Esophagus squamous epithelium (tissue), 5 donors: Measurements from ENCODE around the gene SBF1. TPM values are rescaled to one million over a fixed set of nuclear protein-coding genes. Genes with fewer than 3 reads are reported as not detected.

Source experiments
- DNase-seq: peaks from one replicate; lab custom pipeline; 2025; lab: John Stamatoyannopoulos, UW
- H3K27ac ChIP-seq, 4 donors: fragments of 200-600 bp; sonication (generic); one replicate each; pipeline ENCODE4 v1.5.1; 2016 to 2019; ENCODE audit warnings: mild to moderate bottlenecking in 1 of 4
- H3K27me3 ChIP-seq, 4 donors: fragments of 200-600 bp; sonication (generic); 1 replicate in 3 of 4; 2 replicates in 1 of 4; pipeline versions ENCODE4 v1.5.1 to v1.6.0; 2017 to 2021; ENCODE audit warnings: antibody characterized with exemption in 1 of 4
- H3K36me3 ChIP-seq, 3 donors: fragments of 200-600 bp; sonication (generic); one replicate each; pipeline ENCODE4 v1.5.1; 2016 to 2019
- H3K4me1 ChIP-seq, 3 donors: fragments of 200-600 bp; sonication (generic); one replicate each; pipeline ENCODE4 v1.5.1; 2017 to 2019
- H3K4me3 ChIP-seq, 4 donors: fragments of 200-600 bp; sonication (generic); 1 replicate in 3 of 4; 2 replicates in 1 of 4; pipeline ENCODE4 v1.5.1; 2016 to 2019; ENCODE audit warnings: mild to moderate bottlenecking in 2 of 4, moderate library complexity in 1 of 4
- H3K9me3 ChIP-seq, 3 donors: fragments of 200-600 bp; sonication (generic); one replicate each; pipeline ENCODE4 v1.5.1; 2016 to 2019
- POLR2A ChIP-seq, 4 donors: fragments of 450-650 bp; IDR thresholded peaks; one replicate each; pipeline ENCODE4 v1.6.1; 2017; ENCODE audit warnings: antibody characterized with exemption in 4 of 4, mild to moderate bottlenecking in 4 of 4, moderate library complexity in 3 of 4
- WGBS, 2 donors: methylation state at CpG; one replicate each; pipeline ENCODE4 v1.1.5; 2018; 5-methylcytosine and 5-hydroxymethylcytosine counted together
- intact Hi-C: fragments of 100-400 bp; cut with DNase I; formaldehyde crosslinking; loops from one replicate; pipeline ENCODE4 v1.15.0; 2022
- total RNA-seq, 4 donors: library from RNA; depleted of rRNA; stranded (reverse); fragments of >200 nt; gene quantifications; one replicate each; pipeline ENCODE4 v1.1.0, GENCODE V29; 2016
- TF ChIP-seq, protein P1 (sequence below), 6 experiments: fragments of 450-650 bp in 4 of 6; fragments of 200-600 bp in 2 of 6; sonication (generic) in 2 of 6; IDR thresholded peaks; one replicate each; pipeline ENCODE4 v1.5.1; 2016 to 2019; ENCODE audit warnings: antibody characterized with exemption in 6 of 6, mild to moderate bottlenecking in 4 of 6, moderate library complexity in 4 of 6
- donor health status: DM: yes; HTN: yes; CAD: no.

SBF1 gene
- total RNA-seq, 4 donors from 2014 or later = 38.3 to 92.0 (median 63.4) TPM

DNA sequence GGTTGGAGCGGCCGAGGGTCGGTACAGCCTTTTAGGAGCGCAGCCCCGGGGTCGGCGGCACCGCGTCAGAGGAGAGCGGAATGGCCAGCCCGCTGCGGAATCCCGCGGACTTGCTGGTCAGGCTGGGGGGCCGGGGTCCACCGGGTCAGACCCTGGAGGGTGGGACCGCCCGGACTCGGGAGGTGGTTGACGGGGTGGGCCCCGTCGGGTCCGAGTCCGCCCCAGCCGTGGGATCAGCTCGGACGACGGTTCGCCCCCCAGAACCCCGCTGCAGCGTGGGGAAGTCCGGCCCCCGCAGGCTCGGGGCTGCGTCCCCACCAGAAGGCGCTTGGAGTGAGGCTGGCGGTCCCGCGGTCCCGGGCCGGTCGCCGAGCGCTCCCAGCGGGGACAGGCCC lies 6.2 kb upstream of the SBF1 start:
- intact Hi-C loops = no loop called here
- Histone ChIP-seq H3K4me3 (peak overlapping the region; percentile 39 to 65 (median 50)), H3K27ac (no peak overlapping the region), H3K27me3 (peaks cover 0 to 76% (median 6%) of the 10 kb centered on the region in 4 donors), H3K9me3 (no peaks in the 10 kb centered on the region), H3K4me1 (peaks cover 5 to 30% (median 7%) of the 10 kb centered on the region in 3 donors), H3K36me3 (no peaks in the 10 kb centered on the region)
- WGBS, 2 donors = 48% methylated on average over 5 of the region's 45 CpGs; no CpG with 5 or more reads in 1 of the 2 donors
- TF ChIP-seq POLR2A (IDR thresholded peaks at IDR 0.05) = no peak
- TF ChIP-seq, protein P1, sequence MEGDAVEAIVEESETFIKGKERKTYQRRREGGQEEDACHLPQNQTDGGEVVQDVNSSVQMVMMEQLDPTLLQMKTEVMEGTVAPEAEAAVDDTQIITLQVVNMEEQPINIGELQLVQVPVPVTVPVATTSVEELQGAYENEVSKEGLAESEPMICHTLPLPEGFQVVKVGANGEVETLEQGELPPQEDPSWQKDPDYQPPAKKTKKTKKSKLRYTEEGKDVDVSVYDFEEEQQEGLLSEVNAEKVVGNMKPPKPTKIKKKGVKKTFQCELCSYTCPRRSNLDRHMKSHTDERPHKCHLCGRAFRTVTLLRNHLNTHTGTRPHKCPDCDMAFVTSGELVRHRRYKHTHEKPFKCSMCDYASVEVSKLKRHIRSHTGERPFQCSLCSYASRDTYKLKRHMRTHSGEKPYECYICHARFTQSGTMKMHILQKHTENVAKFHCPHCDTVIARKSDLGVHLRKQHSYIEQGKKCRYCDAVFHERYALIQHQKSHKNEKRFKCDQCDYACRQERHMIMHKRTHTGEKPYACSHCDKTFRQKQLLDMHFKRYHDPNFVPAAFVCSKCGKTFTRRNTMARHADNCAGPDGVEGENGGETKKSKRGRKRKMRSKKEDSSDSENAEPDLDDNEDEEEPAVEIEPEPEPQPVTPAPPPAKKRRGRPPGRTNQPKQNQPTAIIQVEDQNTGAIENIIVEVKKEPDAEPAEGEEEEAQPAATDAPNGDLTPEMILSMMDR (IDR thresholded peaks at IDR 0.05) = no peak
- no peak for DNase-seq

DNA sequence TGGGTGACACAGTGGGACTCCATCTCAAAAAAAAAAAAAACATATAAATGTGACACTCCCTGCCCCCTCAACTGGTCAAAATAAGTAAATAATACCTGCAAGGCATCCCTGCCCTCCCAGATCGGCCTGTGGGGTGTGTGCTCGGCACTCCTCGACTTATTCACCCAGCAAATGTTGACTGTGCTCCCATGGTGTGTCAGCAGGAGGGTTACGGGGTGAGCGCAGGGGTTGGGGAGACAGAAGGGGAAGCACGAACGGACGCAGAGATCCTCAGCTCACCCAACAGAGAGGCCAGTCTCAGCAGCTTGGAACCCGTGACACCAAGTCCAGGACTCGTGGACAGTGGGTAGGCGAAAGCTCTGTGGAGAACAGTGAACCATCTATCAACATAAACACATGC lies 4.9 kb upstream of the SBF1 start:
- TF ChIP-seq, protein P1 (IDR thresholded peaks at IDR 0.05) = no peak
- TF ChIP-seq POLR2A (IDR thresholded peaks at IDR 0.05) = no peak
- WGBS, 2 donors = 58 to 63% methylated on average over 11 of the region's 11 CpGs
- H3K4me1 ChIP-seq = peaks cover 12 to 37% (median 14%) of the 10 kb centered on the region in 3 donors
- no peaks in the 10 kb centered on the region for H3K9me3 ChIP-seq
- H3K27me3 ChIP-seq = peaks cover 0 to 63% (median 6%) of the 10 kb centered on the region in 4 donors
- DNase-seq = no peak
- H3K4me3 ChIP-seq = no peak overlapping the region
- H3K36me3 ChIP-seq = no peaks in the 10 kb centered on the region
- H3K27ac ChIP-seq = no peak overlapping the region
- intact Hi-C loops = no loop called here

DNA sequence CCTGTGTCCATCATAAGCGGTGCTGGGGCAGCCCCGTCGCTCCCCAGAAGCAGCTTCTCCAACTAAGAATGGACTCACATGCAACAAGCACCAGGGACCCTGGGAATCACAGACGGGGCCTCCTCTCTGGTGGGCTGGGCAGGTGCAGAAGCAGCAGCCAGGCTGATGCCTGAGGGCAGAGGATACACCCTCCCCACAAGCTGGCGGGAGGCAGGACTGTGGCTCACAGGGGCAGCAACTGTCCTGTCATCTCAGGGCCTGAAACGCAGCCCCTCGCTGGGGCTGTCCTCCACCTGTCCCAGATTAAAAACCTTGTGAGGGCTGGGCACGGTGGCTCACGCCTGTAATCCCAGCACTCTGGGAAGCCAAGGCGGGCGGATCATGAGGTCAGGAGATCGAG lies 3.1 kb upstream of the SBF1 start:
- no peaks in the 10 kb centered on the region for H3K36me3 ChIP-seq
- TF ChIP-seq, protein P1 (IDR thresholded peaks at IDR 0.05) = no peak
- H3K4me3 ChIP-seq = no peak overlapping the region
- WGBS, 2 donors = 88% methylated on average over 10 of the region's 12 CpGs; no CpG with 5 or more reads in 1 of the 2 donors
- peaks cover 0 to 45% (median 6%) of the 10 kb centered on the region in 4 donors for H3K27me3 ChIP-seq
- no peak for DNase-seq
- H3K4me1 ChIP-seq = peaks cover 23 to 49% (median 25%) of the 10 kb centered on the region in 3 donors
- no peak overlapping the region for H3K27ac ChIP-seq
- intact Hi-C loops = no loop called here
- no peaks in the 10 kb centered on the region for H3K9me3 ChIP-seq

DNA sequence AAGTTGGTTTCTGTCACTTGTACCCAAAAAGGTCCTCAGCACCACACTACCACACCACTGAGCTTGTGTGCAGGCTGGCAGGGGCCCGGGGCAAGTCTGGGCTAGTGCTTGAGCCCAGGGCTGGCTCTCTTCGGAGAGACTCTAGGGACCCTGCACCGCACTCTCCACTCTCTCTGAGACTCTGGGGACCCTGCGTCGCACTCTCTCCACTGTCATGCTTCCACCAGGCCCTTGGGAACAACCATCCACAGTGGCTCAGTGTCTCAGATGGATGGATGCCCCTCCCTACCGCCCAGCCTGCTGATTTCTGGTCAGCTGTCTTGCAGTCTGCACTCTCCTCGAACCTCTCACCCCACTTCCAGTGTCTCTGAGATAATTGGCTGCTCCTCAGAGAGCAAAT lies 2.0 kb upstream of the SBF1 start:
- Histone ChIP-seq H3K4me3 (no peak overlapping the region), H3K9me3 (no peaks in the 10 kb centered on the region), H3K36me3 (no peaks in the 10 kb centered on the region), H3K27ac (no peak overlapping the region), H3K27me3 (peaks cover 0 to 34% (median 3%) of the 10 kb centered on the region in 4 donors), H3K4me1 (peaks cover 29 to 52% (median 31%) of the 10 kb centered on the region in 3 donors)
- intact Hi-C loops = no loop called here
- WGBS, 2 donors = 52 to 54% methylated on average over 7 of the region's 7 CpGs
- TF ChIP-seq, protein P1 (IDR thresholded peaks at IDR 0.05) = no peak
- no peak for TF ChIP-seq POLR2A (IDR thresholded peaks at IDR 0.05)
- DNase-seq = no peak

DNA sequence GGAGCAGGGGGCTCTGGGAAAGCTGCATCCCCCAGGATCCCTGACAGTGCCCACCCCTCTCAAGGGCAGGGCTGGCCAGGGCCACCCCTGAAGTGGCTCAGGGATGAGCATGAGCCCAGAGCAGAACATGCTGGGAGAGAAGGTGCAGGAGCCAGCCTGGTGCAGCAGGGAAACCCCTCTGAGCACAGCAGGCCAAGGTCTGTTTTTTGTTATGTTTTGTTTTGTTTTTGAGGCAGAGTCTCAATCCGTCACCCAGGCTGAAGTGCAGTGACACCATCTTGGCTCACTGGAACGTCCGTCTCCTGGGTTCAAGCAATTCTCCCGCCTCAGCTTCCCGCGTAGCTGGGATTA lies 792 bp upstream of the SBF1 start:
- TF ChIP-seq, protein P1 (IDR thresholded peaks at IDR 0.05) = no peak
- TF ChIP-seq POLR2A (IDR thresholded peaks at IDR 0.05) = no peak
- 85 to 87% methylated on average over 6 of the region's 6 CpGs for WGBS, 2 donors

More for the DNA sequence above, 792 bp upstream of the SBF1 start:
- Histone ChIP-seq H3K4me3 (peak overlapping the region in 3 of 4 donors; percentile 75 to 84 (median 77)), H3K36me3 (no peaks in the 10 kb centered on the region), H3K27me3 (peaks cover 0 to 22% (median 0%) of the 10 kb centered on the region in 4 donors), H3K27ac (peak overlapping the region in 3 of 4 donors; percentile 94 to 95 (median 94)), H3K9me3 (no peaks in the 10 kb centered on the region), H3K4me1 (peaks cover 40 to 53% (median 42%) of the 10 kb centered on the region in 3 donors)
- intact Hi-C loops = no loop called here
- no peak for DNase-seq
